SU-DHL-6 (cell line): Measurements from ENCODE around the gene KIF17.

Experiments
- H2AFZ ChIP-seq: fragments of 200-600 bp; sonication (generic); 2 replicates; pipeline ENCODE4 v1.6.1; 2014; ENCODE audit warnings: low read depth, mild to moderate bottlenecking, moderate library complexity, mixed read lengths, antibody characterized with exemption, low read length; ENCODE audit not compliant: severe bottlenecking
- H3F3A ChIP-seq: fragments of 200-600 bp; shearing (Covaris generic); 2 replicates; pipeline ENCODE4 v1.6.0; 2016; ENCODE audit warnings: antibody characterized with exemption, mild to moderate bottlenecking; ENCODE audit not compliant: insufficient read depth
- H3K27ac ChIP-seq: fragments of 200-600 bp; sonication (generic); 2 replicates; pipeline ENCODE4 v1.5.1; 2016; ENCODE audit warnings: low read depth, mild to moderate bottlenecking, low read length, moderate library complexity, mixed read lengths
- H3K27me3 ChIP-seq: fragments of 200-600 bp; sonication (generic), shearing (Covaris generic); 2 replicates; pipeline ENCODE4 v1.6.0; 2014; ENCODE audit warnings: mild to moderate bottlenecking, low read length
- H3K36me3 ChIP-seq: fragments of 200-600 bp; sonication (generic); 2 replicates; pipeline ENCODE4 v1.6.1; 2014; ENCODE audit warnings: mild to moderate bottlenecking, low read length, mixed read lengths
- H3K4me2 ChIP-seq: fragments of 300-600, 200-600 bp; shearing (Covaris generic), sonication (generic); 2 replicates; pipeline ENCODE4 v1.6.0; 2014; ENCODE audit warnings: low read length, low read depth, mild to moderate bottlenecking; ENCODE audit not compliant: poor library complexity, severe bottlenecking
- H3K4me3 ChIP-seq: fragments of 200-600 bp; sonication (generic); 2 replicates; pipeline ENCODE4 v1.5.1; 2014; ENCODE audit warnings: antibody characterized with exemption, low read length, mild to moderate bottlenecking, mixed read lengths; ENCODE audit not compliant: insufficient read depth, poor library complexity, severe bottlenecking
- H3K79me2 ChIP-seq: fragments of 200-600 bp; sonication (generic); 2 replicates; pipeline ENCODE4 v1.6.1; 2014; ENCODE audit warnings: mild to moderate bottlenecking, low read length, moderate library complexity; ENCODE audit not compliant: insufficient read depth
- H3K9ac ChIP-seq: fragments of 200-600 bp; sonication (generic); 2 replicates; pipeline ENCODE4 v1.7.0; 2014; ENCODE audit warnings: mild to moderate bottlenecking, low read length
- H3K9me2 ChIP-seq: fragments of 200-600 bp; sonication (generic); replicated peaks from 2 replicates; pipeline ENCODE4 v1.6.1; 2014; ENCODE audit warnings: low read length; ENCODE audit not compliant: insufficient read depth
- H3K9me3 ChIP-seq: fragments of 200-600 bp; sonication (generic); 2 replicates; pipeline ENCODE4 v1.6.1; 2014; ENCODE audit warnings: low read length, mixed read lengths; ENCODE audit not compliant: insufficient read depth
- H4K20me1 ChIP-seq: fragments of 200-600 bp; sonication (generic); 2 replicates; pipeline ENCODE4 v1.6.1; 2014; ENCODE audit warnings: low read depth, mild to moderate bottlenecking, antibody characterized with exemption, low read length, moderate library complexity, mixed read lengths
- CTCF ChIP-seq: fragments of 200-600 bp; sonication (generic); IDR thresholded peaks from one replicate; pipeline ENCODE4 v1.5.1; 2017; ENCODE audit warnings: antibody characterized with exemption, mild to moderate bottlenecking, low read length, moderate library complexity; ENCODE audit not compliant: insufficient read depth, poor library complexity, severe bottlenecking
- EZH2phosphoT487 ChIP-seq: fragments of 200-600 bp; sonication (generic), shearing (Covaris generic); conservative IDR thresholded peaks from 2 replicates; pipeline ENCODE4 v1.6.1; 2018; ENCODE audit warnings: mild to moderate bottlenecking, antibody characterized with exemption, low read length, moderate library complexity, mixed read lengths

The KIF17 gene

GRCh38 chr1:20729990-20730689 is 12.3 kb upstream of the KIF17 start:
- Histone ChIP-seq H3K79me2 (no peaks in the 10 kb centered on the region), H3K36me3 (no peaks in the 10 kb centered on the region), H3F3A (peaks cover 14% of the 10 kb centered on the region), H3K9me3 (no peaks in the 10 kb centered on the region), H3K4me2 (no peak overlapping the region), H4K20me1 (no peaks in the 10 kb centered on the region), H3K27ac (no peak overlapping the region), H2AFZ (no peak overlapping the region), H3K9me2 (no peaks in the 10 kb centered on the region), H3K4me3 (no peak overlapping the region), H3K27me3 (no peaks in the 10 kb centered on the region), H3K9ac (no peak overlapping the region)
- TF ChIP-seq CTCF (no peak), EZH2phosphoT487 (no peak)

- TF ChIP-seq CTCF (no peak), EZH2phosphoT487 (no peak)
- Histone ChIP-seq H3K79me2 (no peaks in the 10 kb centered on the region), H3F3A (peaks cover 14% of the 10 kb centered on the region), H3K9me3 (no peaks in the 10 kb centered on the region), H3K4me3 (no peak overlapping the region), H3K27ac (no peak overlapping the region), H3K9me2 (no peaks in the 10 kb centered on the region), H3K36me3 (no peaks in the 10 kb centered on the region), H3K27me3 (no peaks in the 10 kb centered on the region), H4K20me1 (no peaks in the 10 kb centered on the region), H3K4me2 (no peak overlapping the region), H2AFZ (no peak overlapping the region), H3K9ac (no peak overlapping the region)
These were observed 11.5 kb upstream of the KIF17 start for GRCh38 chr1:20729155-20729931.

GRCh38 chr1:20728371-20729154 is 10.8 kb upstream of the KIF17 start:
- Histone ChIP-seq H3K27me3 (no peaks in the 10 kb centered on the region), H3F3A (peaks cover 8% of the 10 kb centered on the region), H4K20me1 (no peaks in the 10 kb centered on the region), H3K9ac (no peak overlapping the region), H3K79me2 (no peaks in the 10 kb centered on the region), H3K9me3 (no peaks in the 10 kb centered on the region), H3K4me3 (no peak overlapping the region), H3K9me2 (no peaks in the 10 kb centered on the region), H3K4me2 (no peak overlapping the region), H2AFZ (no peak overlapping the region), H3K27ac (no peak overlapping the region), H3K36me3 (no peaks in the 10 kb centered on the region)
- TF ChIP-seq EZH2phosphoT487 (no peak), CTCF (no peak)
